Glutamatergic neuron (in vitro differentiated cells): ENCODE measurements around the gene NPAT. TPM values are rescaled to one million over a fixed set of nuclear protein-coding genes. Genes with fewer than 3 reads are reported as not detected.
A peak's percentile ranks its signal among the peaks of the same experiment; 100 is the strongest.

Experiments
- DNase-seq: peaks from one replicate; pipeline ENCODE4 v3.0.0; 2022
- H3K27ac Mint-ChIP-seq: one replicate; pipeline ENCODE4 v1.8.0; 2020; ENCODE audit warnings: mild to moderate bottlenecking, mixed read lengths, inconsistent platforms; ENCODE audit not compliant: unreplicated experiment
- H3K27me3 Mint-ChIP-seq: one replicate; pipeline ENCODE4 v1.8.0; 2020; ENCODE audit warnings: mild to moderate bottlenecking, moderate library complexity, mixed read lengths, inconsistent platforms; ENCODE audit not compliant: unreplicated experiment
- H3K36me3 Mint-ChIP-seq: one replicate; pipeline ENCODE4 v1.8.0; 2020; ENCODE audit warnings: mild to moderate bottlenecking, mixed read lengths, inconsistent platforms; ENCODE audit not compliant: unreplicated experiment
- H3K4me1 Mint-ChIP-seq: one replicate; pipeline ENCODE4 v1.8.0; 2020; ENCODE audit warnings: mild to moderate bottlenecking, low read depth, mixed read lengths, inconsistent platforms; ENCODE audit not compliant: unreplicated experiment
- H3K4me3 Mint-ChIP-seq: one replicate; pipeline ENCODE4 v1.8.0; 2020; ENCODE audit warnings: mild to moderate bottlenecking, mixed read lengths, inconsistent platforms; ENCODE audit not compliant: unreplicated experiment
- H3K9me3 Mint-ChIP-seq: one replicate; pipeline ENCODE4 v1.8.0; 2020; ENCODE audit warnings: mild to moderate bottlenecking, moderate library complexity, mixed read lengths, inconsistent platforms; ENCODE audit not compliant: unreplicated experiment
- CTCF ChIP-seq: fragments of 200-600 bp; sonication (generic); IDR thresholded peaks from one replicate; pipeline ENCODE4 v1.5.0; 2021; ENCODE audit not compliant: partially characterized antibody, unreplicated experiment
- total RNA-seq: library from RNA; stranded (reverse); fragmentation: NEBNext Ultra II Directional; extraction: Animal tissue kit (Norgen Biotek cat#: 25700); gene quantifications from one replicate; pipeline ENCODE4 v1.2.1, GENCODE V29; 2021; ENCODE audit not compliant: unreplicated experiment

Gene NPAT
- total RNA-seq, 1 donor from 2014 or later = 16.3 TPM

- no peak for TF ChIP-seq CTCF
- Mint-ChIP-seq H3K4me1 (peaks cover 35% of the 10 kb centered on the region), H3K4me3 (no peak overlapping the region), H3K36me3 (no peaks in the 10 kb centered on the region), H3K27ac (no peak overlapping the region), H3K9me3 (peaks cover 10% of the 10 kb centered on the region), H3K27me3 (no peaks in the 10 kb centered on the region)
- no peak for DNase-seq
Measured at GRCh38 chr11:108224366-108224765, 1.9 kb upstream of the NPAT start.

GRCh38 chr11:108223348-108224149 is 1.1 kb upstream of the NPAT start:
- Mint-ChIP-seq H3K27ac (no peak overlapping the region), H3K4me1 (peaks cover 41% of the 10 kb centered on the region)
- no peak for DNase-seq

GRCh38 chr11:108221911-108222573 is 396 bp downstream of the NPAT start:
- Mint-ChIP-seq H3K4me1 (peaks cover 43% of the 10 kb centered on the region), H3K36me3 (no peaks in the 10 kb centered on the region), H3K27me3 (no peaks in the 10 kb centered on the region), H3K9me3 (peaks cover 10% of the 10 kb centered on the region), H3K27ac (no peak overlapping the region), H3K4me3 (no peak overlapping the region)
- peak; percentile 24 for DNase-seq
- TF ChIP-seq CTCF = no peak

More at GRCh38 chr11:108223348-108224149, 1.1 kb upstream of the NPAT start:
- Mint-ChIP-seq H3K4me3 (no peak overlapping the region), H3K9me3 (peaks cover 10% of the 10 kb centered on the region), H3K36me3 (no peaks in the 10 kb centered on the region), H3K27me3 (no peaks in the 10 kb centered on the region)
- no peak for TF ChIP-seq CTCF

GRCh38 chr11:108221371-108221770 is 1.1 kb downstream of the NPAT start:
- peaks cover 10% of the 10 kb centered on the region for H3K9me3 Mint-ChIP-seq
- DNase-seq = no peak
- peaks cover 38% of the 10 kb centered on the region for H3K4me1 Mint-ChIP-seq
- no peak for TF ChIP-seq CTCF
- H3K36me3 Mint-ChIP-seq = no peaks in the 10 kb centered on the region
- no peaks in the 10 kb centered on the region for H3K27me3 Mint-ChIP-seq
- no peak overlapping the region for H3K4me3 Mint-ChIP-seq
- H3K27ac Mint-ChIP-seq = peak overlapping the region; percentile 40
